Stimulated activated CD8-positive, alpha-beta memory T cell treated with anti-CD3 and anti-CD28 coated beads, Interleukin-15, amount 100 ng/mL, for 24 hours (primary cell): Measurements from ENCODE around the gene TAS1R3.
"Not testable (repeated sequence)": the region's sequence is repeated elsewhere in the genome, so short reads cannot be mapped to it uniquely, and the experiment has no call there.

Source experiments
- DNase-seq: peaks from one replicate; pipeline ENCODE4 v3.0.0-alpha.2; 2020; ENCODE audit warnings: low read depth

Gene TAS1R3

DNA sequence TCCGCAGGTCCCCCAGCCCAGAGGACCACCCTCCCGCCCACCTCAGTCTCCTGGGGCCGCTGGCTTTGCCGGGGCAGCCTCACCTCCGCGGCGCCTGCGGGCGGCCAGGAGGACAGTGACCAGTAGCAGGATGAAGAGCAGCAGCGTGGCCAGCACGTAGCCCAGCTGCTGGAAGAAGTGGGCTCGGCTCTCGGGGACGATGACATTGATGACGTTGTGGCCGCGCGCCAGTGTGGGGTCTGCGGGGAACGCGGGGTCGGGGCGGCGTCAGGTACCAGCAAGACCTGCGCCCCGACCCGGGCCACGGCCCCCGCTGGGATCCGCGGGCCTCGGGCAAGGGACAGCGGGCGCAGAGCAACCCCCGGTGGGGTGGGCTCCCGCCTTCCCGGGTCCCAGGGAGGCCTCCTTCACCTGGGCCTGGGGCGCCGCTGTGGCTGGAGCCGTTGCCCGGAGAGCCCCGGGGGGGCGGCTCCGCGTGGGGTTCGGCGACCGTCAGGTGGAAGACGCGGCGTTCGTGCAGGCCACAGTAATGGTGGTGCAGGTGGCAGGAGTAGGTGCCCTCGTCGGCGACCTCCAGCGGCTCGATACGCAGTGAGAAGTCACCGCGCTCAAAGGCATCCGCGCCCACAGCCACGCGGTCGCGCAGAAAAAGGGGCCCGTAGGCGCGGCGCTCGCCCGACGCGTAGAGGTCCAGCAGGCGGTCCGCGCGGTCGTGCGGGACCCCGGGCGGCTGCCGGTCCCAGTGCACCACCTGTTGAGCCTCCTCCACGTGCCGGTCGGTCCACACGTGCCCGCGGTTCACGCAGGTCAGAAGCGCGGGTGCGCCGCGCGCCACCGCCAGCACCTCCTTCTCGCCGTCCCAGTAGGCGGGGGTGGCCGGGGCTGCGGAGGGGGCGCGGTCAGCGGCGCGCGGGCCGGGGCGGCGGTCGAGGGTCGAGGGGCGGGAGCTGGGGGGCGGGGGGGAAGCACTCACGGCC, 23.5 kb downstream of the TAS1R3 start:
- DNase-seq: no peak

GRCh38 chr1:1355416-1355815, 24.3 kb downstream of the TAS1R3 start:
- no peak for DNase-seq

- DNase-seq: no peak
Measured at GRCh38 chr1:1356166-1356795, 25.2 kb downstream of the TAS1R3 start.

DNA sequence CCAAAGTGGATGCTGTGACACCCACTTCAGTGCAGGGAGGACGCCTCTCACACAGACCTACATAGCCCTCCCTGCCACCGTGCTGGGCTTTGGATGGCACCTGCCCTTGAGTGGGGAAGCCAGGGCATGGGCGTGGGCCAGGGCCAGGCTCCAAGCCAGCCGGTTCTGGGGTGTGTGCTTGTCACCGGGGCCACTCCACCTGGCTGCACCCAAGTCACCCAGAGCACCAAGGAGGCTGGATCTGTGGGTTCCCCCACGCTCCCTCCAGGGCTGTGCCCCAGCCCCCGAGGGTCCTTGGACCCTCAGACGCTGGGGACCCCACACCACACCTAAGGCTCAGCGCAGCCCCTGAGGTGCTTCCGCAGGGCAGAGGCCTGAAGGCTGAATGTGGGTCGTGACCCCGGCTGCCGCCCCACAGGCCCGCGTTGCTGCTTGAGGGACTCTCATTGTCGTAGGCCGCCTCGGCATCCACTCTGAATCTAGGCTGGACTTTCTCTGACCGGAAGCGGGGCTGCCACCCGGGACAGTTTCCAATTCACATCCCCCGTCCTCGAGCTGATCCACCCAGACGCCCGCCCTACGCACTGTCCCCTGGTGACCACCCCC, 25.8 kb downstream of the TAS1R3 start:
- DNase-seq: no peak

GRCh38 chr1:1357871-1358432, 26.9 kb downstream of the TAS1R3 start:
- DNase-seq: no peak

- DNase-seq: no peak
Measured at GRCh38 chr1:1358433-1359271, 27.6 kb downstream of the TAS1R3 start, which contains the start of gene MXRA8. Gene MXRA8 (minus strand): TSS chr1:1358555. CDS start chr1:1358504, 51 bp downstream.

- no peak for DNase-seq
Measured at GRCh38 chr1:1359308-1359663, 28.2 kb downstream of the TAS1R3 start.

- no peak for DNase-seq
Measured at GRCh38 chr1:1359664-1360468, 28.8 kb downstream of the TAS1R3 start.

DNA sequence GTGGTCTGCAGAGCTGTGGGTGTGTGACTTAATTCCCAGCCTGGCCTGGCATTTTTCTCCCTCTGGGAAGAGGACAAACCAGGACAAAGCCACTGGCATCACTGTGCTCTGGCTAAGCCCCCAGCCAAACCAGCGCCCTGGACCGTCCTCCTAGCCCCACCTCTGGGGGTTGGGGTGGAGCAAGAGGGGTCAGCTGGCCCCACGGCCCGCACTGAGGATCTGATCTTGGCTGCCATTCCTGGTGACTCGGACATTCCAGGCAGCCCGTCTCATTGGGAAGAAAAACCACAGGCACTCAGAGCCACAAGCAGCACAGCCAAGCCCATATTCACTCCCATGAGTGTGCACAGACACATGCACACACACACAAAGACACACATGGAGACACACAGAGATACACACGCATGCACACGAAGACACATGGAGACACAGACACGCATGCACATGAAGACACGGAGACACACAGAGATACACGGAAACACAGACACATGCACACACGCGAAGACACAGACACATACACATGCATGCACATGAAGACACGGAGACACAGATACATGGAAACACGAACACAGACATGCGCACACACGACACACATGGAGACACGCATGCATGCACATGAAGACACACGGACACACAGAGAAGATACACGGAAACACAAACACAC, 29.6 kb downstream of the TAS1R3 start:
- DNase-seq: no peak

GRCh38 chr1:1361233-1361981, 30.3 kb downstream of the TAS1R3 start:
- DNase-seq: no peak

DNA sequence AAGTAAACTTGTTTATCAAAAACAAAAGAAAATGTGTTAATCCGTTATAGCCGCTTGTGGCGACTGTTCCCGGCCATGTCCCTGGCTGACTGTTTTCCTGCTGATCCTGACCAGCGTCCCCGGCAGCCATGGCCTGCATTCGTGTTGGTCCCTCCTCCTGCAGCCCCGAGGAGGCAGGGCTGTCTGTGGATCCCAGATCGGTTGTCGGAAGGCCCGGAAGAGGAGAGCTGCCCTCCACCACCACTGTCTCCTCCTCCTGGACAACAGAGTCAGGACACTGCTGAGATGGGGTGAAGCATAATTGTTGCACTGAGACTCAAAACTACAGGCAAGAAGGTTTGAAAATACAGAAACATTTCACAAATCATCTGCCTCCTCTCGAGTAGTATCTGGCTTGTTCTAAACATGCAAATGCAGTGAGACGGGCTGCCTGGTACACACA, 30.9 kb downstream of the TAS1R3 start:
- no peak for DNase-seq

GRCh38 chr1:1364266-1364665, 33.2 kb downstream of the TAS1R3 start:
- DNase-seq: no peak

GRCh38 chr1:1365875-1366698, 35.0 kb downstream of the TAS1R3 start:
- no peak for DNase-seq

GRCh38 chr1:1366699-1367066, 35.6 kb downstream of the TAS1R3 start:
- no peak for DNase-seq

DNA sequence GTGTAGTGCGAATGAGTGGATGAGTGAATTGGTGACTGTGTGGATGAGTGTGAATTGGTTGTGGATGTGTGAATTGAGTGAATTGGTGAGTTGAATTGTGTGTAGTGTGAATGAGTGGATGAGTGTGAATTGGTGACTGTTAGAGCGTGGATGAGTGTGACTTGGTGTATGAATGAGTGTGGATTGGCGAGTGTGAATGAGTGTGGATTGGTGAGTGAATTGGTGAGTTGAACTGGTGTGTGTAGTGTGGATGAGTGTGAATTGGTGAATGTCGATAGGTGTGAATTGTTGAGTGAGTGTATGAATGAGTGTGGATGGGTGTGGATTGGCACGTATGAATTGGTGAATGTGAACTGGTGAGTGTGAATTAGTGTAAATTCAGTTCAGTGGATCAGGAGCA, 36.2 kb downstream of the TAS1R3 start:
- DNase-seq: no peak

DNA sequence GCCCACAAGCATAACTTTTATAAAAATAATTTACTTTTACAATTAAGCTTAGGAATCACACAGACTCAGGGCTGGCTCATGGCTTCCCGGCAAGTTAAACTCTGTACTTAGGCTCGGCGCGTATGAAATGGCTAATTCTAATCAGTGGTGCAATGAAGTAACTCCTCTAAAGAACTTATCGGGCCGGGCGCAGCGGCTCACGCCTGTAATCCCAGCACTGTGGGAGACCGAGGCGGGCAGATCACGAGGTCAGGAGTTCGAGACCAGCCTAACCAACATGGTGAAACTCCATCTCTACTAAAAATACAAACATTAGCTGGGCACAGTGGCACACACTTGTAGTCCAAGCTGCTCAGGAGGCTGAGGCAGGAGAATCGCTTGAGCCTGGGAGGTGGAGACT, 39.0 kb downstream of the TAS1R3 start:
- not testable (repeated sequence) for DNase-seq

GRCh38 chr1:1370771-1371300, 39.8 kb downstream of the TAS1R3 start:
- DNase-seq: no peak

- DNase-seq: no peak
Measured at GRCh38 chr1:1371364-1371745, 40.3 kb downstream of the TAS1R3 start.
